Stimulated activated CD8-positive, alpha-beta memory T cell treated with anti-CD3 and anti-CD28 coated beads, Interleukin-12 subunit alpha, Interleukin-12 subunit beta, amount 100 ng/mL, for 24 hours (primary cell): ENCODE results near the gene POU3F2.

Source experiments
- DNase-seq: peaks from one replicate; pipeline ENCODE4 v3.0.0-alpha.2; 2020; ENCODE audit errors: extremely low read depth

Gene POU3F2

GRCh38 chr6:98831057-98831958 lies 3.1 kb upstream of the POU3F2 start:
- no peak for DNase-seq

GRCh38 chr6:98831959-98832283 lies 2.5 kb upstream of the POU3F2 start:
- DNase-seq, result no peak

GRCh38 chr6:98832284-98833056 lies 1.9 kb upstream of the POU3F2 start:
- DNase-seq, result no peak

GRCh38 chr6:98833057-98833306 lies 1.4 kb upstream of the POU3F2 start:
- no peak for DNase-seq

- no peak for DNase-seq
These were observed 891 bp upstream of the POU3F2 start for GRCh38 chr6:98833307-98834059.

GRCh38 chr6:98835149-98836024 lies 1.0 kb downstream of the POU3F2 start:
- no peak for DNase-seq

GRCh38 chr6:98836025-98836961 lies 1.9 kb downstream of the POU3F2 start:
- no peak for DNase-seq

- no peak for DNase-seq
These were observed 2.9 kb downstream of the POU3F2 start for GRCh38 chr6:98836962-98837944.

- DNase-seq, result no peak
These were observed 3.7 kb downstream of the POU3F2 start for GRCh38 chr6:98838032-98838431.

- DNase-seq, result no peak
These were observed 4.6 kb downstream of the POU3F2 start for GRCh38 chr6:98838975-98839374.

GRCh38 chr6:98839781-98840361 lies 5.5 kb downstream of the POU3F2 start:
- no peak for DNase-seq

GRCh38 chr6:98840385-98840784 lies 6.0 kb downstream of the POU3F2 start:
- DNase-seq, result no peak

GRCh38 chr6:98840996-98841513 lies 6.7 kb downstream of the POU3F2 start:
- DNase-seq, result no peak

- no peak for DNase-seq
These were observed 7.4 kb downstream of the POU3F2 start for GRCh38 chr6:98841621-98842341.

- DNase-seq, result no peak
These were observed 8.2 kb downstream of the POU3F2 start for GRCh38 chr6:98842342-98843180.

GRCh38 chr6:98843271-98844243 lies 9.2 kb downstream of the POU3F2 start:
- no peak for DNase-seq
